ENCODE measurements around the gene SOWAHD. TPM values are rescaled to one million over a fixed set of nuclear protein-coding genes. Genes with fewer than 3 reads are reported as not detected.

Gene SOWAHD
- total RNA-seq, 1 donor from 2014 or later = 0.54 TPM

GRCh38 chrX:119759248-119759766 is 919 bp downstream of the SOWAHD start:
- Histone ChIP-seq H3K4me1 (ENCODE audit: insufficient read depth, low read length) (peaks cover 12% of the 10 kb centered on the region), H3K79me2 (ENCODE audit: insufficient read depth, low read length) (no peaks in the 10 kb centered on the region), H3K4me3 (ENCODE audit: insufficient read depth, low read depth, low read length) (no peak overlapping the region), H3K4me2 (ENCODE audit: low read length) (peak overlapping the region; percentile 80), H3K27me3 (ENCODE audit: insufficient read depth, low read length) (no peaks in the 10 kb centered on the region), H3K9me3 (ENCODE audit: insufficient read depth, low read depth, low read length) (no peaks in the 10 kb centered on the region), H4K20me1 (ENCODE audit: insufficient read depth, low read length) (no peaks in the 10 kb centered on the region), H3K27ac (ENCODE audit: low read depth, low read length) (no peak overlapping the region), H2AFZ (ENCODE audit: low read depth, low read length) (no peak overlapping the region), H3K9ac (ENCODE audit: low read length) (no peak overlapping the region), H3K36me3 (ENCODE audit: insufficient read depth, low read length) (no peaks in the 10 kb centered on the region)
- no peaks in the 10 kb centered on the region for H3K36me3 Mint-ChIP-seq (ENCODE audit: low read depth, unreplicated experiment)
- TF ChIP-seq EZH2 (IDR thresholded peaks at IDR 0.05; ENCODE audit: insufficient read depth, low read length) (peak; percentile 24), CTCF (IDR thresholded peaks at IDR 0.05; ENCODE audit: insufficient read depth, low read depth, low read length) (no peak)
- H3K27ac Mint-ChIP-seq (ENCODE audit: unreplicated experiment) = no peak overlapping the region
- FAIRE-seq (no peak), DNase-seq (ENCODE audit: low read depth) (no peak)
- peaks cover 11% of the 10 kb centered on the region for H3K27me3 Mint-ChIP-seq (ENCODE audit: low read depth, unreplicated experiment)
- H3K4me1 Mint-ChIP-seq (ENCODE audit: low read depth, unreplicated experiment) = peaks cover 19% of the 10 kb centered on the region
- peak overlapping the region; percentile 14 for H3K4me3 Mint-ChIP-seq (ENCODE audit: unreplicated experiment)
- H3K9me3 Mint-ChIP-seq (ENCODE audit: unreplicated experiment) = no peaks in the 10 kb centered on the region

- Mint-ChIP-seq H3K27me3 (ENCODE audit: low read depth, unreplicated experiment) (peaks cover 11% of the 10 kb centered on the region), H3K27ac (ENCODE audit: unreplicated experiment) (no peak overlapping the region), H3K4me3 (ENCODE audit: unreplicated experiment) (no peak overlapping the region), H3K4me1 (ENCODE audit: low read depth, unreplicated experiment) (peaks cover 19% of the 10 kb centered on the region), H3K9me3 (ENCODE audit: unreplicated experiment) (no peaks in the 10 kb centered on the region), H3K36me3 (ENCODE audit: low read depth, unreplicated experiment) (no peaks in the 10 kb centered on the region)
- no peak overlapping the region for H3K27ac ChIP-seq (ENCODE audit: low read depth, low read length)
- DNase-seq (ENCODE audit: low read depth) (no peak), FAIRE-seq (peak; percentile 72)
- no peak overlapping the region for H3K4me2 ChIP-seq (ENCODE audit: low read length)
- TF ChIP-seq EZH2 (IDR thresholded peaks at IDR 0.05; ENCODE audit: insufficient read depth, low read length) (no peak), CTCF (IDR thresholded peaks at IDR 0.05; ENCODE audit: insufficient read depth, low read depth, low read length) (no peak)
- H3K27me3 ChIP-seq (ENCODE audit: insufficient read depth, low read length) = no peaks in the 10 kb centered on the region
- no peak overlapping the region for H3K9ac ChIP-seq (ENCODE audit: low read length)
- H3K4me1 ChIP-seq (ENCODE audit: insufficient read depth, low read length) = peaks cover 12% of the 10 kb centered on the region
- H4K20me1 ChIP-seq (ENCODE audit: insufficient read depth, low read length) = no peaks in the 10 kb centered on the region
- H3K36me3 ChIP-seq (ENCODE audit: insufficient read depth, low read length) = no peaks in the 10 kb centered on the region
- no peaks in the 10 kb centered on the region for H3K79me2 ChIP-seq (ENCODE audit: insufficient read depth, low read length)
- H3K9me3 ChIP-seq (ENCODE audit: insufficient read depth, low read depth, low read length) = no peaks in the 10 kb centered on the region
- H3K4me3 ChIP-seq (ENCODE audit: insufficient read depth, low read depth, low read length) = no peak overlapping the region
- no peak overlapping the region for H2AFZ ChIP-seq (ENCODE audit: low read depth, low read length)
These were observed 1.9 kb downstream of the SOWAHD start for GRCh38 chrX:119760026-119760877.

GRCh38 chrX:119762718-119763117 is 4.3 kb downstream of the SOWAHD start:
- H3K4me3 ChIP-seq (ENCODE audit: insufficient read depth, low read depth, low read length) = no peak overlapping the region
- H3K4me3 Mint-ChIP-seq (ENCODE audit: unreplicated experiment) = peak overlapping the region; percentile 54
- H3K4me1 Mint-ChIP-seq (ENCODE audit: low read depth, unreplicated experiment) = peaks cover 11% of the 10 kb centered on the region
- peak; percentile 29 for DNase-seq (ENCODE audit: low read depth)
- H3K36me3 Mint-ChIP-seq (ENCODE audit: low read depth, unreplicated experiment) = no peaks in the 10 kb centered on the region
- no peak for FAIRE-seq
- no peaks in the 10 kb centered on the region for H3K27me3 ChIP-seq (ENCODE audit: insufficient read depth, low read length)
- peaks cover 6% of the 10 kb centered on the region for H3K27me3 Mint-ChIP-seq (ENCODE audit: low read depth, unreplicated experiment)
- no peak overlapping the region for H2AFZ ChIP-seq (ENCODE audit: low read depth, low read length)
- peak overlapping the region; percentile 27 for H3K9ac ChIP-seq (ENCODE audit: low read length)
- no peaks in the 10 kb centered on the region for H3K9me3 ChIP-seq (ENCODE audit: insufficient read depth, low read depth, low read length)
- H3K9me3 Mint-ChIP-seq (ENCODE audit: unreplicated experiment) = no peaks in the 10 kb centered on the region
- H3K4me2 ChIP-seq (ENCODE audit: low read length) = peak overlapping the region; percentile 64
- no peaks in the 10 kb centered on the region for H3K36me3 ChIP-seq (ENCODE audit: insufficient read depth, low read length)
- TF ChIP-seq EZH2 (IDR thresholded peaks at IDR 0.05; ENCODE audit: insufficient read depth, low read length) (no peak), CTCF (IDR thresholded peaks at IDR 0.05; ENCODE audit: insufficient read depth, low read depth, low read length) (no peak)
- no peak overlapping the region for H3K27ac ChIP-seq (ENCODE audit: low read depth, low read length)
- no peaks in the 10 kb centered on the region for H3K79me2 ChIP-seq (ENCODE audit: insufficient read depth, low read length)
- no peaks in the 10 kb centered on the region for H4K20me1 ChIP-seq (ENCODE audit: insufficient read depth, low read length)
- peaks cover 12% of the 10 kb centered on the region for H3K4me1 ChIP-seq (ENCODE audit: insufficient read depth, low read length)
- H3K27ac Mint-ChIP-seq (ENCODE audit: unreplicated experiment) = peak overlapping the region; percentile 97

Data from astrocyte (in vitro differentiated cells and primary cell).